Loucy (cell line): Measurements from ENCODE around the gene FHAD1.

Experiments used
- CTCF ChIP-seq: fragments of 200-600 bp; sonication (generic); conservative IDR thresholded peaks from 2 replicates; pipeline ENCODE4 v1.5.1; 2014; ENCODE audit warnings: mild to moderate bottlenecking, antibody characterized with exemption, low read length
- EZH2phosphoT487 ChIP-seq: fragments of 200-600 bp; IDR thresholded peaks from 2 replicates; pipeline ENCODE4 v1.6.1; 2018; ENCODE audit warnings: antibody characterized with exemption, mild to moderate bottlenecking, moderate library complexity, borderline replicate concordance

- TF ChIP-seq CTCF: no peak
- no peak for TF ChIP-seq EZH2phosphoT487
These were observed 84.2 kb downstream of the FHAD1 start for GRCh38 chr1:15331180-15331579.
